Umbilical cord (tissue), 2 donors: ENCODE data around the gene POU4F3. TPM values are rescaled to one million over a fixed set of nuclear protein-coding genes. Genes with fewer than 3 reads are reported as not detected.
A peak's percentile ranks its signal among the peaks of the same experiment; 100 is the strongest.
"Not testable (repeated sequence)": the region's sequence is repeated elsewhere in the genome, so short reads cannot be mapped to it uniquely, and the experiment has no call there.

ENCODE experiments used
- DNase-seq: peaks from one replicate; pipeline ENCODE4 v3.0.0-alpha.2; 2015; ENCODE audit warnings: low spot score
- total RNA-seq: library from RNA; depleted of rRNA; stranded (reverse); fragments of >200 nt; gene quantifications from one replicate; pipeline ENCODE4 v1.2.3, GENCODE V29; 2014; ENCODE audit warnings: low replicate concordance; ENCODE audit not compliant: insufficient read depth

POU4F3 gene, protein sequence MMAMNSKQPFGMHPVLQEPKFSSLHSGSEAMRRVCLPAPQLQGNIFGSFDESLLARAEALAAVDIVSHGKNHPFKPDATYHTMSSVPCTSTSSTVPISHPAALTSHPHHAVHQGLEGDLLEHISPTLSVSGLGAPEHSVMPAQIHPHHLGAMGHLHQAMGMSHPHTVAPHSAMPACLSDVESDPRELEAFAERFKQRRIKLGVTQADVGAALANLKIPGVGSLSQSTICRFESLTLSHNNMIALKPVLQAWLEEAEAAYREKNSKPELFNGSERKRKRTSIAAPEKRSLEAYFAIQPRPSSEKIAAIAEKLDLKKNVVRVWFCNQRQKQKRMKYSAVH
- total RNA-seq, result not detected

DNA sequence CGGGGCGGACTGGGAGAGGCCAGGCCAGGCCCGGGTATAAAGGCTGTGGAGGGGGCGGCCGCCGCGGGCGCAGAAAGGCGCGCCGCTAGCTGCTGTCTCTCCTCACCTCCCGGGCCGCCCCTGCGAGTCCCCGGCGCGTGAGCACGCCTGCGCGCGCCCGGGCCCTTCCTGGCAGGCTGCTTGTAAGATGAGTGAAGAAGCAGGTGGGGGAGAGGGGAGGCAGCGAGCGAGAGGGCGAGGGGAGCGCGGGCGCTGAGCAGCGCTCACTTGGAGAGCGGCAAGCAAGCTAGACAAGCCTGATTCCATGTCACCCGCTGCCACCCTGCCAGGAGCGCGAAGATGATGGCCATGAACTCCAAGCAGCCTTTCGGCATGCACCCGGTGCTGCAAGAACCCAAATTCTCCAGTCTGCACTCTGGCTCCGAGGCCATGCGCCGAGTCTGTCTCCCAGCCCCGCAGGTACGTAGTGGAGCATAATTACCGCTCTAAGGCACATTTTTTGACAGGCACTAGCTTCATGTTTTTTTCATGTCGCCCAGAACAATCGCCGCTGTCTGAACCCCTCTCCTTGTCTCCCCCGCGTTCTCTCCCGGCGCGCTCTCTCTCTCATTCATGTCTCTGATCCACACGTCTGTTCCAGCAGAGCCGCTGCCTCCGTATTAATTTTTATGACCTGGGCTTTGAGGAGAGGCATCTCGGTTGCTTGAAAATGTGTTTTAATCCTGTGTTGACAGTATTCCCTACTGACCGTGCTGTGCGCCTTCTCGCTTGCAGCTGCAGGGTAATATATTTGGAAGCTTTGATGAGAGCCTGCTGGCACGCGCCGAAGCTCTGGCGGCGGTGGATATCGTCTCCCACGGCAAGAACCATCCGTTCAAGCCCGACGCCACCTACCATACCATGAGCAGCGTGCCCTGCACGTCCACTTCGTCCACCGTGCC, at the start of gene POU4F3:
Gene POU4F3, plus strand, starts transcription at position 66 of the 941 bp plus-strand sequence. Its CDS starts 274 bp downstream, at position 340.
- DNase-seq, result peak; percentile 6

DNA sequence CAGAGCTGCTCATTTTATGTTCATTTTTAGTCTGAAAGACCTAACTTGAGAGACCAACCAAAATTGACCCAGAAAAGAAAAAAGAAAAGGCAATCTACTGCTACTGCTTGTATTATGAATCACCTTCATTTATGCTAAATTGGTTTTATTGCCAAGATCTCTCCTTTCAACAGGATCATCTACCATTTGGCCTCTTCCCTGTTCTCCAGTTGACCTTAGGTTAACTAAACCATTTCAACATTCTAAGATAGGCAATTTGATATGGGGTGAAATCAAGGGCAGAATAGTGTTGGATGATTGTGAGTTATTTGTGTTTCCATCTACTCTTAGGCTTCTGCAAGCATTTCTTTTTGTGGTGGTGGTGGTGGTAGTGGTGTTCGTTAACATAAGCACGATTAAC, 48.3 kb upstream of the POU4F3 start:
- DNase-seq, result no peak

- peak; percentile 45 for DNase-seq
Observed at GRCh38 chr5:146291421-146292074, 47.1 kb upstream of the POU4F3 start.

GRCh38 chr5:146296245-146296644, 42.4 kb upstream of the POU4F3 start:
- no peak for DNase-seq

DNA sequence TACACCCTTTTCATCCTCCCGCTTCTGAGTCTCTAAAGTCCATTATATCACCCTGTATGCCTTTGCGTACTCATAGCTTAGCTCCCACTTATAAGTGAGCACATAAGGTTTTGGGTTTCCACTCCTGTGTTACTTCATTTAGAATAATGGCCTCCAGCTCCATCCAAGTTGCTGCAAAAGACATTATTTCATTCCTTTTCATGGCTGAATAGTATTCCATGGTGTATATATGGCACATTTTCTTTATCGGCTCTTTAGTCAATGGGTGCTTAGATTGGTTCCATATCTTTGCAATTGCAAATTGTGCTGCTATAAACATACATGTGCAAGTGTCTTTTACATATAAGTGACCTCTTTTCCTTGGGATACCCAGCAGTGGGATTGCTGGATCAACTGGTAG, 39.7 kb upstream of the POU4F3 start:
- not testable (repeated sequence) for DNase-seq

GRCh38 chr5:146301626-146302025, 37.0 kb upstream of the POU4F3 start:
- no peak for DNase-seq

GRCh38 chr5:146302406-146302805, 36.2 kb upstream of the POU4F3 start:
- DNase-seq, result no peak

DNA sequence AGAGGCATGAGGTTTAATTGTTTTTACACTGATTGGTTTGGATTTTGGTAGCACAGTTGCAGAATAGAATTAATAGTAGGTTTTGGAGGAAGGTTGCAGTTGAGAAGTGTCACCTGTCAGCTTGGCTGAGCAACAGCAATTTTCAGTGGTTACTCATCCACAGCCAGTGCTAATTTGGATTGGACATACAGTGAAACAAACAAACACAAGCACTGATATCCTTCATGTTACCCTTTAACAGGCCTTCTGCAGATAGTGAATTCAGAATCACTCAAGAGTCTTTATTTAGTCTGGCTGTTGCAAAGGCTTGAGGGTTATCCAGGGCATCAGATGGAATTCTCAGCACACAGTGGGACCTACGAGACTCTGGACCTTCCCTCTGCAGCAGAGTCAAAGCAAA, 31.8 kb upstream of the POU4F3 start:
- DNase-seq, result no peak

DNA sequence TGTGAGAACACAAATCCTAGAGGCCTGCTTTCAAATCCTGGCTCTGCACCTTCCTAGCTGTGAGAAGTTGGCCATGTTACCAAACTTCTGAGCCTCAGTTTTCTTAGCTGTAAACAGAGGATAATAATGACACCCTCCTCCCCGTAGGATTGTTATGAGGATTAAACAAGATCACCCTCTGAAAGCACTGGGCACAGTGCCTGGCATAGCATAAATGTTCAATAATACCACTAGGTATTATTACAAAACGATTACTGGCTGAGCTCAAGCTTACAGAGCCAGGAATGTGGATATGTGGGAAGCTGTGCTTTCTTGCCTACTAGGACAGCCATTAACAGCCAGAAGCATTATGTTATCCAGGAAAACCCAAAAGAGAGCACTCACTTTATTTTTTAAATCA, 30.8 kb upstream of the POU4F3 start:
- no peak for DNase-seq

- DNase-seq, result no peak
Observed at GRCh38 chr5:146310540-146310939, 28.1 kb upstream of the POU4F3 start.

GRCh38 chr5:146311278-146311677, 27.4 kb upstream of the POU4F3 start:
- no peak for DNase-seq

- DNase-seq, result no peak
Observed at GRCh38 chr5:146313027-146313426, 25.6 kb upstream of the POU4F3 start.

- no peak for DNase-seq
Observed at GRCh38 chr5:146321571-146321970, 17.1 kb upstream of the POU4F3 start.

- no peak for DNase-seq
Observed at GRCh38 chr5:146327257-146327870, 11.3 kb upstream of the POU4F3 start.

- no peak for DNase-seq
Observed at GRCh38 chr5:146327989-146328388, 10.7 kb upstream of the POU4F3 start.

- DNase-seq, result no peak
Observed at GRCh38 chr5:146329697-146330096, 8.9 kb upstream of the POU4F3 start.

GRCh38 chr5:146331423-146331822, 7.2 kb upstream of the POU4F3 start:
- no peak for DNase-seq

- DNase-seq, result no peak
Observed at GRCh38 chr5:146334074-146334533, 4.5 kb upstream of the POU4F3 start.

GRCh38 chr5:146336197-146336596, 2.4 kb upstream of the POU4F3 start:
- no peak for DNase-seq

DNA sequence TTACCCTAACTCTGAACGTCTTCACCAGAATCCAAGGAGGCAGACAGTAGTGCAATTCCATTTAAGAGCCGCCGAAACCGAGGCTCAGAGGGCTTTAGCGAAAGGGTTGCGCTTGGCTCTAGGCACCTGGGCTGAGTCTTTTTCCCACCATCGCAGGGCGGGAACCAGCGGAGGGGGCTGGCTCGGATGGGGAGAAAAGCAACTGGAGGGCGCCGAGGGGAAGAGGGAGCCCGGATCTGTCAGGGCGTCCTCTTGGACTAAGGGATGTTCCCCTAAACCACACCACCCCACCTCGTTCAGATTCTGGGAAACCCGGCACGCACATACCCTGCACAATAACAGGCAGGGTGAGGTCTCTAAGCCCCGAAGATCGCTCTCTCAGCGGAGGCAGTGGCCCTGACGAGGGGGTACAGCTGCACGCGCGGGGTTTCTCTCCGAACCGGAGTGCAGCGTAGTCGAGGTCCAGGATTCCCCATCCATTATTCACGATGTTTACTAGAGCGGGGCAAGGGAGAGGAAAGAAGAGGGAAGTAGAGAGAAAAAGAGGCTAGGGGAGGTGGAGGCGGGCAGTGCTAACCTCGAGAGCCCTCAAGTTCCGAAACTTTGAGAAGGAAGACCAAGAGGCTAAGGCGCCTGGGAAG, 1.3 kb upstream of the POU4F3 start:
- no peak for DNase-seq

GRCh38 chr5:146337928-146338327, 711 bp upstream of the POU4F3 start:
- no peak for DNase-seq
